Heart left ventricle (tissue), 13 donors: ENCODE measurements around the gene TMIE.

Experiments
- POLR2A ChIP-seq, 2 donors: fragments of 450-650 bp; IDR thresholded peaks; one replicate each; pipeline ENCODE4 v1.6.1; 2017; ENCODE audit warnings: antibody characterized with exemption in 2 of 2, mild to moderate bottlenecking in 2 of 2, moderate library complexity in 2 of 2
- TF ChIP-seq, protein P1 (sequence below), 12 donors: fragments of 200-600 bp; sonication (generic) in 4 of 12; IDR thresholded peaks; one replicate each; pipeline versions ENCODE4 v1.5.0 to v1.8.0; 2018 to 2022; ENCODE audit warnings: antibody characterized with exemption in 12 of 12, mild to moderate bottlenecking in 5 of 12
- donor health status: ischemic (EF 13 %, LVEDD 7.1; RV severe dilation, severe dysfunction).
- donor health status: DM: no; HTN: yes; CAD: no.
- donor health status: DM: no; HTN: no; CAD: no.
- donor health status: ischemic (EF 25% LVEDD 6.9; RV normal size, moderate dysfunction).
- donor health status: ischemic (EF 25% LVEDD 5.7; RV mildly dilated, moderate dysfunction).
- donor health status: ischemic (EF 35%, LVEDD 5.7; RV mildly dilated, moderate dysfunction).
- donor health status: nonischemic (EF 11% LVEDD 7.7; RV severe dilation, severe dysfunction).
- donor health status: DM: yes; HTN: yes; CAD: no.
- donor health status: PGD.
- donor health status: ischemic (EF 29% LVEDD 5.4; RV normal size, mild dysfunction).
- donor health status: nonischemic (EF 23%, LVEDD 6.1; RV moderate dilation, normal function).

- TF ChIP-seq, protein P1, sequence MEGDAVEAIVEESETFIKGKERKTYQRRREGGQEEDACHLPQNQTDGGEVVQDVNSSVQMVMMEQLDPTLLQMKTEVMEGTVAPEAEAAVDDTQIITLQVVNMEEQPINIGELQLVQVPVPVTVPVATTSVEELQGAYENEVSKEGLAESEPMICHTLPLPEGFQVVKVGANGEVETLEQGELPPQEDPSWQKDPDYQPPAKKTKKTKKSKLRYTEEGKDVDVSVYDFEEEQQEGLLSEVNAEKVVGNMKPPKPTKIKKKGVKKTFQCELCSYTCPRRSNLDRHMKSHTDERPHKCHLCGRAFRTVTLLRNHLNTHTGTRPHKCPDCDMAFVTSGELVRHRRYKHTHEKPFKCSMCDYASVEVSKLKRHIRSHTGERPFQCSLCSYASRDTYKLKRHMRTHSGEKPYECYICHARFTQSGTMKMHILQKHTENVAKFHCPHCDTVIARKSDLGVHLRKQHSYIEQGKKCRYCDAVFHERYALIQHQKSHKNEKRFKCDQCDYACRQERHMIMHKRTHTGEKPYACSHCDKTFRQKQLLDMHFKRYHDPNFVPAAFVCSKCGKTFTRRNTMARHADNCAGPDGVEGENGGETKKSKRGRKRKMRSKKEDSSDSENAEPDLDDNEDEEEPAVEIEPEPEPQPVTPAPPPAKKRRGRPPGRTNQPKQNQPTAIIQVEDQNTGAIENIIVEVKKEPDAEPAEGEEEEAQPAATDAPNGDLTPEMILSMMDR (IDR thresholded peaks at IDR 0.05): no peak
- no peak for TF ChIP-seq POLR2A (IDR thresholded peaks at IDR 0.05)
Observed at GRCh38 chr3:46729038-46729437, 27.8 kb downstream of the TMIE start.
